K562 (cell line): ENCODE results near the gene DCP1B. TPM values are rescaled to one million over a fixed set of nuclear protein-coding genes. Genes with fewer than 3 reads are reported as not detected.

Experiments
- GABPA ChIP-seq: fragments of 200-800 bp; sonication (Bioruptor generic); conservative IDR thresholded peaks from 2 replicates; pipeline ENCODE4 v1.6.1; 2016; ENCODE audit warnings: low read depth, missing genetic modification characterization, missing compliant biosample characterization
- MAZ ChIP-seq, 2 experiments: fragments of 450-650 bp in 1 of 2; sonication (generic) in 1 of 2; formaldehyde crosslinking; IDR thresholded peaks in 1 of 2; conservative IDR thresholded peaks in 1 of 2; 2 replicates each; pipeline versions ENCODE4 v1.4.0 to v1.5.0; 2020; ENCODE audit warnings: mild to moderate bottlenecking in 1 of 2, missing genetic modification reagents in 1 of 2
- NFIX ChIP-seq: fragments of 250-450 bp; sonication (Bioruptor Pico); IDR thresholded peaks from 2 replicates; pipeline ENCODE4 v1.4.0; 2020; ENCODE audit warnings: low read depth, mild to moderate bottlenecking, moderate library complexity
- NRF1 ChIP-seq, 2 experiments: fragments of 450-650 bp; IDR thresholded peaks in 1 of 2; conservative IDR thresholded peaks in 1 of 2; 2 replicates each; pipeline ENCODE4 v1.6.1; 2014; ENCODE audit warnings: mild to moderate bottlenecking in 2 of 2
- POLR2A ChIP-seq: fragments of 450-650 bp; conservative IDR thresholded peaks from 2 replicates; pipeline ENCODE4 v1.6.1; 2016
- POLR2B ChIP-seq: fragments of 450-650 bp; IDR thresholded peaks from 2 replicates; pipeline ENCODE4 v1.6.1; 2018; ENCODE audit warnings: low read depth; ENCODE audit not compliant: partially characterized antibody
- RB1 ChIP-seq: fragments of 450-650 bp; IDR thresholded peaks from 2 replicates; pipeline ENCODE4 v1.6.1; 2017; ENCODE audit warnings: low read depth, mild to moderate bottlenecking
- RBBP5 ChIP-seq: fragments of 200-600 bp; sonication (generic); IDR thresholded peaks from 2 replicates; pipeline ENCODE4 v1.6.1; 2012; ENCODE audit warnings: borderline replicate concordance, mild to moderate bottlenecking, low read length, control low read depth, inconsistent platforms; ENCODE audit not compliant: insufficient read depth, poor library complexity, severe bottlenecking
- SIN3B ChIP-seq: fragments of 450-650 bp; IDR thresholded peaks from 2 replicates; pipeline ENCODE4 v1.6.1; 2017; ENCODE audit warnings: low read depth, mild to moderate bottlenecking, moderate library complexity
- STAG1 ChIP-seq: sonication (generic); formaldehyde crosslinking; IDR thresholded peaks from 2 replicates; pipeline ENCODE4 v1.5.0; 2020; ENCODE audit warnings: missing genetic modification reagents, borderline replicate concordance
- TAF1 ChIP-seq: IDR thresholded peaks from 2 replicates; pipeline ENCODE4 v1.6.1; 2011; ENCODE audit warnings: mild to moderate bottlenecking, low read length, moderate library complexity; ENCODE audit not compliant: insufficient read depth, control insufficient read depth, severe bottlenecking; ENCODE audit errors: extremely low read depth
- TBP ChIP-seq: optimal IDR thresholded peaks from 2 replicates; pipeline ENCODE3; 2011; ENCODE audit warnings: low read depth, low read length, improper control_type of control experiment
- ZNF311 ChIP-seq: fragments of 250-450 bp; sonication (Bioruptor Pico); IDR thresholded peaks from 2 replicates; pipeline ENCODE4 v1.4.0; 2020; ENCODE audit warnings: mild to moderate bottlenecking, moderate library complexity
- ZNF57 ChIP-seq: fragments of 450-650 bp; formaldehyde crosslinking; IDR thresholded peaks from 2 replicates; pipeline ENCODE4 v1.4.0; 2020; ENCODE audit warnings: mild to moderate bottlenecking, moderate library complexity
- polyA plus RNA-seq, 8 experiments: library from polyadenylated mRNA; depleted of rRNA in 4 of 8; stranded (reverse) in 5 of 8; unstranded in 3 of 8; fragments of >200 nt; fragmentation: Nextera tagmentation in 2 of 8; fragmentation: Illumina TruSeq in 1 of 8; extraction: Ambion mirVana in 2 of 8; extraction: Trizol in 1 of 8; gene quantifications; 2 replicates each; pipeline versions ENCODE4 v1.2.1 to v1.2.3, GENCODE V29; 2011 to 2014; ENCODE audit warnings: inconsistent platforms in 1 of 8, missing spikeins in 1 of 8
- total RNA-seq, 7 experiments: library from RNA; depleted of rRNA in 6 of 7; stranded (reverse); fragments of >200 nt in 6 of 7; fragmentation: Illumina TruSeq in 2 of 7; extraction: Trizol in 2 of 7; gene quantifications; 2 replicates each; pipeline versions ENCODE4 v1.2.1 to v1.2.3, GENCODE V29; 2011 to 2021; ENCODE audit warnings: low replicate concordance in 1 of 7
- TF ChIP-seq, protein P1 (sequence below): fragments of 450-650 bp; conservative IDR thresholded peaks from 2 replicates; pipeline ENCODE4 v1.6.1; 2016; ENCODE audit warnings: missing genetic modification characterization, low read depth, mild to moderate bottlenecking, control low read depth, missing compliant biosample characterization
- TF ChIP-seq, protein P2 (sequence below), 2 experiments: IDR thresholded peaks; 2 replicates each; pipeline ENCODE4 v1.6.1; 2012; ENCODE audit warnings: improper control_type of control experiment in 2 of 2, low read depth in 2 of 2, low read length in 2 of 2, borderline replicate concordance in 1 of 2

The DCP1B gene
- total and polyA plus RNA-seq, 9 of the 15 experiments (the other 6 are each of a cell fraction or from before 2014, with no cell fraction given), result 0.83 to 7.3 (median 3.4) TPM

DNA sequence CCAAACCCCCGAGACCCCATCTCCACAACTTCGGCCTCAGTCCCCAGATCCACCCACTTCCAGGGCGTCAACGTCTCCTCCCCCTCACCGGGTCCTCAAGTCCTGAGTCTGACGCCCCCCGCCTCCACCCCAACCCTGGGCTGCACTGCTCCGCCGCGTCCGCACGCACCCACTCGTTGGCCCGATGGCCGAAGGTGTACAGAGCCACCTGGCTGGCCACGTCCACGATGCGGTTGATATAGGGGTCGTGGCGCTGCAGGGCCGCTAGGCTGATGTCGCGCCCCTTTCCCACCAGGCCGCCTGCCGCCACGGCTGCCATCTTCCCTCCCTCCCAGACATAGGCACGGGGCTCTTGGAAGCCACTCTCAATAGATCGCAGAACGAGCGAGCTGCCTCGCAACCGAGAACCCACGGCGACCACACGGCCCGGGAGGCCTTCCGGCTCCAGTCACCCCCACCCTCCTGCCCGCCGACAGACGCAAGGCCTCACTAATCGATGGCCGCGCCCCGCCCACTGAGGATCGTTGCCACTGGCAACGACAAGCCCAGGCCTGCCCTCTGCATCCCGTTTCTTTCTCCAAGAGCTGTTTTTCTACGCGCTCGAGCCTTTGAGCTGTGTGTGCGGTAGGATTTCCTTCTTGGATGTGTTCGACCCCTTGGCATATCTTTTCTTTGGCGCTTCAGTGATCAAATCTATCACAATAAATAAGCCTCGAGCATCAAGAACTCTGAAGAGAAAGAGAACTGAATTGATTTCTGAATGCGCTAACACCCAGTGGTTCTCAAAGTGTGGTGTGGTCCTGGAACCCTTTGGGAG lies at the start of gene DCP1B (continued):
- no peak for TF ChIP-seq ZNF57 (CRISPR knock-in tag)
- TF ChIP-seq, protein P1, sequence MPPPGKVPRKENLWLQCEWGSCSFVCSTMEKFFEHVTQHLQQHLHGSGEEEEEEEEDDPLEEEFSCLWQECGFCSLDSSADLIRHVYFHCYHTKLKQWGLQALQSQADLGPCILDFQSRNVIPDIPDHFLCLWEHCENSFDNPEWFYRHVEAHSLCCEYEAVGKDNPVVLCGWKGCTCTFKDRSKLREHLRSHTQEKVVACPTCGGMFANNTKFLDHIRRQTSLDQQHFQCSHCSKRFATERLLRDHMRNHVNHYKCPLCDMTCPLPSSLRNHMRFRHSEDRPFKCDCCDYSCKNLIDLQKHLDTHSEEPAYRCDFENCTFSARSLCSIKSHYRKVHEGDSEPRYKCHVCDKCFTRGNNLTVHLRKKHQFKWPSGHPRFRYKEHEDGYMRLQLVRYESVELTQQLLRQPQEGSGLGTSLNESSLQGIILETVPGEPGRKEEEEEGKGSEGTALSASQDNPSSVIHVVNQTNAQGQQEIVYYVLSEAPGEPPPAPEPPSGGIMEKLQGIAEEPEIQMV (tag), result no peak
- TF ChIP-seq TAF1, result peak; percentile 47
- no peak for TF ChIP-seq NFIX
- peak; percentile 56 for TF ChIP-seq POLR2B
- peak; percentile 49 to 56 for TF ChIP-seq NRF1 (conservative IDR thresholded peaks at IDR 0.05 in 1 of 2, IDR thresholded peaks at IDR 0.05 in 1 of 2)
- TF ChIP-seq TBP, result peak; percentile 61
- 0 out of 2 replicates have a peak, but pooled peaks have one; percentile 16 for TF ChIP-seq RB1
- peak; percentile 65 for TF ChIP-seq GABPA (tag)
- no peak for TF ChIP-seq STAG1 (CRISPR knock-in tag)
- no peak for TF ChIP-seq ZNF311 (CRISPR knock-in tag)
- peak; percentile 96 to 99 for TF ChIP-seq MAZ (CRISPR knock-in tag; conservative IDR thresholded peaks at IDR 0.05 in 1 of 2, IDR thresholded peaks at IDR 0.05 in 1 of 2)
- TF ChIP-seq RBBP5, result peak; percentile 94
- peak; percentile 79 for TF ChIP-seq POLR2A
- TF ChIP-seq, protein P2, sequence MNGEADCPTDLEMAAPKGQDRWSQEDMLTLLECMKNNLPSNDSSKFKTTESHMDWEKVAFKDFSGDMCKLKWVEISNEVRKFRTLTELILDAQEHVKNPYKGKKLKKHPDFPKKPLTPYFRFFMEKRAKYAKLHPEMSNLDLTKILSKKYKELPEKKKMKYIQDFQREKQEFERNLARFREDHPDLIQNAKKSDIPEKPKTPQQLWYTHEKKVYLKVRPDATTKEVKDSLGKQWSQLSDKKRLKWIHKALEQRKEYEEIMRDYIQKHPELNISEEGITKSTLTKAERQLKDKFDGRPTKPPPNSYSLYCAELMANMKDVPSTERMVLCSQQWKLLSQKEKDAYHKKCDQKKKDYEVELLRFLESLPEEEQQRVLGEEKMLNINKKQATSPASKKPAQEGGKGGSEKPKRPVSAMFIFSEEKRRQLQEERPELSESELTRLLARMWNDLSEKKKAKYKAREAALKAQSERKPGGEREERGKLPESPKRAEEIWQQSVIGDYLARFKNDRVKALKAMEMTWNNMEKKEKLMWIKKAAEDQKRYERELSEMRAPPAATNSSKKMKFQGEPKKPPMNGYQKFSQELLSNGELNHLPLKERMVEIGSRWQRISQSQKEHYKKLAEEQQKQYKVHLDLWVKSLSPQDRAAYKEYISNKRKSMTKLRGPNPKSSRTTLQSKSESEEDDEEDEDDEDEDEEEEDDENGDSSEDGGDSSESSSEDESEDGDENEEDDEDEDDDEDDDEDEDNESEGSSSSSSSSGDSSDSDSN (IDR thresholded peaks at IDR 0.05; ENCODE audit: borderline replicate concordance in 1 of 2, low read depth in 2 of 2, low read length in 2 of 2), result 0 out of 4 replicates have a peak, but pooled peaks of 1 of the 2 experiments have one; percentile 54
- TF ChIP-seq SIN3B, result peak; percentile 59
